HepG2 (cell line): ENCODE results near the gene PPP4R3A. TPM values are rescaled to one million over a fixed set of nuclear protein-coding genes. Genes with fewer than 3 reads are reported as not detected.

ENCODE experiments used
- FOXK2 ChIP-seq: fragments of 450-650 bp; IDR thresholded peaks from 2 replicates; pipeline ENCODE4 v1.6.1; 2016
- JUN ChIP-seq: sonication (generic); formaldehyde crosslinking; IDR thresholded peaks from 2 replicates; pipeline ENCODE4 v1.4.0; 2020; ENCODE audit warnings: mild to moderate bottlenecking, missing genetic modification reagents
- MED8 ChIP-seq: sonication (generic); formaldehyde crosslinking; IDR thresholded peaks from 2 replicates; pipeline ENCODE4 v1.8.1; 2023; ENCODE audit warnings: mild to moderate bottlenecking, missing genetic modification reagents; ENCODE audit not compliant: insufficient replicate concordance
- PHF20 ChIP-seq: sonication (generic); formaldehyde crosslinking; IDR thresholded peaks from 2 replicates; pipeline ENCODE4 v1.5.0; 2020; ENCODE audit warnings: mild to moderate bottlenecking, missing genetic modification reagents
- POLR2AphosphoS2 ChIP-seq: IDR thresholded peaks from 2 replicates; pipeline ENCODE4 v1.6.1; 2011; ENCODE audit warnings: low read depth, low read length, improper control_type of control experiment
- PPARG ChIP-seq: conservative IDR thresholded peaks from 2 replicates; pipeline ENCODE4 v1.6.1; 2016; ENCODE audit warnings: missing biosample characterization, missing genetic modification reagents
- XBP1 ChIP-seq: sonication (generic); formaldehyde crosslinking; IDR thresholded peaks from 2 replicates; pipeline ENCODE4 v1.5.0; 2020; ENCODE audit warnings: missing genetic modification reagents
- ZBTB7A ChIP-seq: sonication (generic); formaldehyde crosslinking; IDR thresholded peaks from 2 replicates; pipeline ENCODE4 v1.8.0; 2022; ENCODE audit warnings: mild to moderate bottlenecking, missing genetic modification reagents
- ZNF567 ChIP-seq: sonication (generic); formaldehyde crosslinking; IDR thresholded peaks from 2 replicates; pipeline ENCODE4 v1.8.1; 2023; ENCODE audit warnings: mild to moderate bottlenecking, missing genetic modification reagents, borderline replicate concordance
- ZNF660 ChIP-seq: sonication (generic); formaldehyde crosslinking; IDR thresholded peaks from 2 replicates; pipeline ENCODE4 v1.5.1; 2020; ENCODE audit warnings: mild to moderate bottlenecking, low read depth, missing genetic modification reagents, borderline replicate concordance
- ZNF720 ChIP-seq: sonication (generic); formaldehyde crosslinking; IDR thresholded peaks from 2 replicates; pipeline ENCODE4 v1.4.0; 2020; ENCODE audit warnings: missing genetic modification reagents
- polyA plus RNA-seq, 8 experiments: library from polyadenylated mRNA; depleted of rRNA in 3 of 8; stranded (reverse) in 7 of 8; unstranded in 1 of 8; fragments of >200 nt; fragmentation: Illumina TruSeq in 4 of 8; extraction: Trizol in 4 of 8; gene quantifications; 2 replicates each; pipeline versions ENCODE4 v1.2.1 to v1.2.3, GENCODE V29; 2011 to 2016; ENCODE audit warnings: low read depth in 4 of 8, missing spikeins in 1 of 8, mixed read lengths in 1 of 8; ENCODE audit not compliant: insufficient read depth in 1 of 8
- total RNA-seq, 5 experiments: library from RNA; depleted of rRNA; stranded (reverse); fragments of >200 nt; fragmentation: Illumina TruSeq; extraction: Trizol; gene quantifications; 2 replicates each; pipeline ENCODE4 v1.2.3, GENCODE V29; 2016; ENCODE audit warnings: low read depth in 1 of 5
- TF ChIP-seq, protein P1 (sequence below): sonication (generic); formaldehyde crosslinking; IDR thresholded peaks from 2 replicates; pipeline ENCODE4 v1.4.0; 2020; ENCODE audit warnings: missing genetic modification reagents, mild to moderate bottlenecking, borderline replicate concordance
- TF ChIP-seq, protein P2 (sequence below): sonication (generic); formaldehyde crosslinking; IDR thresholded peaks from 2 replicates; pipeline ENCODE4 v1.8.0; 2022; ENCODE audit warnings: mild to moderate bottlenecking, missing genetic modification reagents, moderate library complexity
- TF ChIP-seq, protein P3 (sequence below): sonication (generic); formaldehyde crosslinking; IDR thresholded peaks from 2 replicates; pipeline ENCODE4 v1.8.0; 2022; ENCODE audit warnings: missing genetic modification reagents, mild to moderate bottlenecking, borderline replicate concordance
- TF ChIP-seq, protein P4 (sequence below): sonication (generic); formaldehyde crosslinking; IDR thresholded peaks from 2 replicates; pipeline ENCODE4 v1.4.0; 2020; ENCODE audit warnings: missing genetic modification reagents, borderline replicate concordance
- TF ChIP-seq, protein P5 (sequence below): sonication (generic); formaldehyde crosslinking; IDR thresholded peaks from 2 replicates; pipeline ENCODE4 v1.5.0; 2020; ENCODE audit warnings: mild to moderate bottlenecking, missing genetic modification reagents

The PPP4R3A gene
- total and polyA plus RNA-seq, 2 of the 13 experiments (the other 11 are each of a cell fraction or from before 2014, with no cell fraction given): 22.5 to 57.4 TPM

DNA sequence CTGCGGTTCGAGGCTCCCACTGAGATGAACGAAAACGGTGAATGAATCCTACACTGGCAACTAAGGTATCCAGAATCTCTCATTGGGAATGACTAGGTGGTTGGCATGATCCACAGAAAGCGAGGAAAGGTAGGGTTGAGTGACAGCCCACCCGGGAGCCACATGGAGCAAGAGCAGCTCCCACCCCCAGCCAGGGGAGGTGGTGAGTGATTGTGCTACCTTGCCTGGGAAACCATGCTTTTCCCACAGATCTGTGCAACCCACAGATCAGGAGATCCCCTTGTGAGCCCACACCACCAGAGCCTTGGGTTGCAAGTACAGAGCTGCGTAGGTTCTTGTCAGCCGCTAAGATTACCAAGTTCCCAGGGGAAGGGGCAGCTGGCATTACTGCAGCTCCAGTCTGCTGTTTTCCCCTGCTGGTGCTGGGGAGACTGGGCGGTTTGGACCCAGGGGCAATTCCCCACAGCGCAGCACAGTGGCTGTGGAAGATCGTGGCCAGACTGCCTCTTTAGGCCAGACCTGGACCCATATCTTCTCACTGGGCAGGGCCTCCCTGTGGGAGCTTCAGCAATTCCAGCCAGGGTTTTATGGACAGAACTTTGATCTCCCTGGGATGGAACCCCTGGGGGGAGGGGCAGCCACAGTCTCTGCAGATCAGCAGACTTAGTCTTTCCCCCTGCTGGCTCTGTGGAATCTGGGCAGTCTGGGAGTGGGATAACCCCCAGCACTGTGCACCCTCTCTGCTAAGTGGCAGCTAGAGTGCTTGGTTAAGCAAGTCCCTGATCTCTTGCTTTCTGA lies 44.6 kb upstream of the PPP4R3A start (continued):
- TF ChIP-seq, protein P1, sequence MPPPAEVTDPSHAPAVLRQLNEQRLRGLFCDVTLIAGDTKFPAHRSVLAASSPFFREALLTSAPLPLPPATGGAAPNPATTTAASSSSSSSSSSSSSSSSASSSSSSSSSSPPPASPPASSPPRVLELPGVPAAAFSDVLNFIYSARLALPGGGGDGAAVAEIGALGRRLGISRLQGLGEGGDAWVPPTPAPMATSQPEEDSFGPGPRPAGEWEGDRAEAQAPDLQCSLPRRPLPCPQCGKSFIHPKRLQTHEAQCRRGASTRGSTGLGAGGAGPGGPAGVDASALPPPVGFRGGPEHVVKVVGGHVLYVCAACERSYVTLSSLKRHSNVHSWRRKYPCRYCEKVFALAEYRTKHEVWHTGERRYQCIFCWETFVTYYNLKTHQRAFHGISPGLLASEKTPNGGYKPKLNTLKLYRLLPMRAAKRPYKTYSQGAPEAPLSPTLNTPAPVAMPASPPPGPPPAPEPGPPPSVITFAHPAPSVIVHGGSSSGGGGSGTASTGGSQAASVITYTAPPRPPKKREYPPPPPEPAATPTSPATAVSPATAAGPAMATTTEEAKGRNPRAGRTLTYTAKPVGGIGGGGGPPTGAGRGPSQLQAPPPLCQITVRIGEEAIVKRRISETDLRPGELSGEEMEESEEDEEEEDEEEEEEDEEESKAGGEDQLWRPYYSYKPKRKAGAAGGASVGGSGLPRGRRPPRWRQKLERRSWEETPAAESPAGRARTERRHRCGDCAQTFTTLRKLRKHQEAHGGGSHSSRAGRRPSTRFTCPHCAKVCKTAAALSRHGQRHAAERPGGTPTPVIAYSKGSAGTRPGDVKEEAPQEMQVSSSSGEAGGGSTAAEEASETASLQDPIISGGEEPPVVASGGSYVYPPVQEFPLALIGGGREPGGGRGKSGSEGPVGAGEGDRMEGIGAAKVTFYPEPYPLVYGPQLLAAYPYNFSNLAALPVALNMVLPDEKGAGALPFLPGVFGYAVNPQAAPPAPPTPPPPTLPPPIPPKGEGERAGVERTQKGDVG (CRISPR knock-in tag): no peak
- TF ChIP-seq ZNF660 (CRISPR knock-in tag) (no peak), JUN (no peak), PHF20 (CRISPR knock-in tag) (no peak), ZBTB7A (CRISPR knock-in tag) (no peak), XBP1 (CRISPR knock-in tag) (no peak), PPARG (CRISPR knock-in tag) (0 out of 2 replicates have a peak, but pooled peaks have one; percentile 34), POLR2AphosphoS2 (no peak), ZNF567 (CRISPR knock-in tag) (no peak), ZNF720 (CRISPR knock-in tag) (no peak), FOXK2 (no peak), MED8 (CRISPR knock-in tag) (no peak)
- TF ChIP-seq, protein P2, sequence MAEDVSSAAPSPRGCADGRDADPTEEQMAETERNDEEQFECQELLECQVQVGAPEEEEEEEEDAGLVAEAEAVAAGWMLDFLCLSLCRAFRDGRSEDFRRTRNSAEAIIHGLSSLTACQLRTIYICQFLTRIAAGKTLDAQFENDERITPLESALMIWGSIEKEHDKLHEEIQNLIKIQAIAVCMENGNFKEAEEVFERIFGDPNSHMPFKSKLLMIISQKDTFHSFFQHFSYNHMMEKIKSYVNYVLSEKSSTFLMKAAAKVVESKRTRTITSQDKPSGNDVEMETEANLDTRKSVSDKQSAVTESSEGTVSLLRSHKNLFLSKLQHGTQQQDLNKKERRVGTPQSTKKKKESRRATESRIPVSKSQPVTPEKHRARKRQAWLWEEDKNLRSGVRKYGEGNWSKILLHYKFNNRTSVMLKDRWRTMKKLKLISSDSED (CRISPR knock-in tag): no peak
- TF ChIP-seq, protein P3, sequence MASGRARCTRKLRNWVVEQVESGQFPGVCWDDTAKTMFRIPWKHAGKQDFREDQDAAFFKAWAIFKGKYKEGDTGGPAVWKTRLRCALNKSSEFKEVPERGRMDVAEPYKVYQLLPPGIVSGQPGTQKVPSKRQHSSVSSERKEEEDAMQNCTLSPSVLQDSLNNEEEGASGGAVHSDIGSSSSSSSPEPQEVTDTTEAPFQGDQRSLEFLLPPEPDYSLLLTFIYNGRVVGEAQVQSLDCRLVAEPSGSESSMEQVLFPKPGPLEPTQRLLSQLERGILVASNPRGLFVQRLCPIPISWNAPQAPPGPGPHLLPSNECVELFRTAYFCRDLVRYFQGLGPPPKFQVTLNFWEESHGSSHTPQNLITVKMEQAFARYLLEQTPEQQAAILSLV: no peak
- TF ChIP-seq, protein P4, sequence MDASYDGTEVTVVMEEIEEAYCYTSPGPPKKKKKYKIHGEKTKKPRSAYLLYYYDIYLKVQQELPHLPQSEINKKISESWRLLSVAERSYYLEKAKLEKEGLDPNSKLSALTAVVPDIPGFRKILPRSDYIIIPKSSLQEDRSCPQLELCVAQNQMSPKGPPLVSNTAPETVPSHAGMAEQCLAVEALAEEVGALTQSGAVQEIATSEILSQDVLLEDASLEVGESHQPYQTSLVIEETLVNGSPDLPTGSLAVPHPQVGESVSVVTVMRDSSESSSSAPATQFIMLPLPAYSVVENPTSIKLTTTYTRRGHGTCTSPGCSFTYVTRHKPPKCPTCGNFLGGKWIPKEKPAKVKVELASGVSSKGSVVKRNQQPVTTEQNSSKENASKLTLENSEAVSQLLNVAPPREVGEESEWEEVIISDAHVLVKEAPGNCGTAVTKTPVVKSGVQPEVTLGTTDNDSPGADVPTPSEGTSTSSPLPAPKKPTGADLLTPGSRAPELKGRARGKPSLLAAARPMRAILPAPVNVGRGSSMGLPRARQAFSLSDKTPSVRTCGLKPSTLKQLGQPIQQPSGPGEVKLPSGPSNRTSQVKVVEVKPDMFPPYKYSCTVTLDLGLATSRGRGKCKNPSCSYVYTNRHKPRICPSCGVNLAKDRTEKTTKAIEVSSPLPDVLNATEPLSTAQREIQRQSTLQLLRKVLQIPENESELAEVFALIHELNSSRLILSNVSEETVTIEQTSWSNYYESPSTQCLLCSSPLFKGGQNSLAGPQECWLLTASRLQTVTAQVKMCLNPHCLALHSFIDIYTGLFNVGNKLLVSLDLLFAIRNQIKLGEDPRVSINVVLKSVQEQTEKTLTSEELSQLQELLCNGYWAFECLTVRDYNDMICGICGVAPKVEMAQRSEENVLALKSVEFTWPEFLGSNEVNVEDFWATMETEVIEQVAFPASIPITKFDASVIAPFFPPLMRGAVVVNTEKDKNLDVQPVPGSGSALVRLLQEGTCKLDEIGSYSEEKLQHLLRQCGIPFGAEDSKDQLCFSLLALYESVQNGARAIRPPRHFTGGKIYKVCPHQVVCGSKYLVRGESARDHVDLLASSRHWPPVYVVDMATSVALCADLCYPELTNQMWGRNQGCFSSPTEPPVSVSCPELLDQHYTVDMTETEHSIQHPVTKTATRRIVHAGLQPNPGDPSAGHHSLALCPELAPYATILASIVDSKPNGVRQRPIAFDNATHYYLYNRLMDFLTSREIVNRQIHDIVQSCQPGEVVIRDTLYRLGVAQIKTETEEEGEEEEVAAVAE: no peak
- TF ChIP-seq, protein P5, sequence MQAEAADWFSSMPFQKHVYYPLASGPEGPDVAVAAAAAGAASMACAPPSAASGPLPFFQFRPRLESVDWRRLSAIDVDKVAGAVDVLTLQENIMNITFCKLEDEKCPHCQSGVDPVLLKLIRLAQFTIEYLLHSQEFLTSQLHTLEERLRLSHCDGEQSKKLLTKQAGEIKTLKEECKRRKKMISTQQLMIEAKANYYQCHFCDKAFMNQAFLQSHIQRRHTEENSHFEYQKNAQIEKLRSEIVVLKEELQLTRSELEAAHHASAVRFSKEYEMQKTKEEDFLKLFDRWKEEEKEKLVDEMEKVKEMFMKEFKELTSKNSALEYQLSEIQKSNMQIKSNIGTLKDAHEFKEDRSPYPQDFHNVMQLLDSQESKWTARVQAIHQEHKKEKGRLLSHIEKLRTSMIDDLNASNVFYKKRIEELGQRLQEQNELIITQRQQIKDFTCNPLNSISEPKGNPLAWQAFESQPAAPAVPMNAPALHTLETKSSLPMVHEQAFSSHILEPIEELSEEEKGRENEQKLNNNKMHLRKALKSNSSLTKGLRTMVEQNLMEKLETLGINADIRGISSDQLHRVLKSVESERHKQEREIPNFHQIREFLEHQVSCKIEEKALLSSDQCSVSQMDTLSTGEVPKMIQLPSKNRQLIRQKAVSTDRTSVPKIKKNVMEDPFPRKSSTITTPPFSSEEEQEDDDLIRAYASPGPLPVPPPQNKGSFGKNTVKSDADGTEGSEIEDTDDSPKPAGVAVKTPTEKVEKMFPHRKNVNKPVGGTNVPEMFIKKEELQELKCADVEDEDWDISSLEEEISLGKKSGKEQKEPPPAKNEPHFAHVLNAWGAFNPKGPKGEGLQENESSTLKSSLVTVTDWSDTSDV (CRISPR knock-in tag): no peak
